HG02610 (cell line): ENCODE results near the gene FADS6.

ENCODE experiments used
- ATAC-seq: cut with Tn5 transposase; IDR thresholded peaks from one replicate; pipeline ENCODE4 v1.9.1; 2021; ENCODE audit warnings: mild to moderate bottlenecking, moderate library complexity; ENCODE audit not compliant: unreplicated experiment

FADS6 gene

GRCh38 chr17:74855323-74855722 is 38.1 kb downstream of the FADS6 start:
- ATAC-seq, result no peak

DNA sequence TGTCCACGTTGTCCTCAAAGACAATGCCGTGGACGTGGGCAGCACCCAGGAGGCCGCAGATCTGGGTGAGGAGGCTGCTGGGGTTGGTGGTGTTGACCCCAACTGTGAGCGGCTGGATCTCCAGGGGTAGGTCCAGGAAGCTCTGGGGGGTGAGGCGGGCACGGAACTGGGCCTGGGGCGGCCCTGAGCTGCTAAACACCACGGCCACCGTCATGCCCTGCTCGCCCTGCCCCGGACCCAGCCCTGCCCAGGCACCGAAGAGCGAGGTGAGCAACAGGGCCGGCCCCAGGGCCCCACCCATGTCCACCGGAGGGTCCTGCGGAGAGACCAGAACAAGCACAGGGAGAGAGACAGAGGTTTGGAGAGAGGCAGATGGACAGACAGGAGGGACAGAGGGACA is 38.6 kb downstream of the FADS6 start:
- ATAC-seq, result no peak

DNA sequence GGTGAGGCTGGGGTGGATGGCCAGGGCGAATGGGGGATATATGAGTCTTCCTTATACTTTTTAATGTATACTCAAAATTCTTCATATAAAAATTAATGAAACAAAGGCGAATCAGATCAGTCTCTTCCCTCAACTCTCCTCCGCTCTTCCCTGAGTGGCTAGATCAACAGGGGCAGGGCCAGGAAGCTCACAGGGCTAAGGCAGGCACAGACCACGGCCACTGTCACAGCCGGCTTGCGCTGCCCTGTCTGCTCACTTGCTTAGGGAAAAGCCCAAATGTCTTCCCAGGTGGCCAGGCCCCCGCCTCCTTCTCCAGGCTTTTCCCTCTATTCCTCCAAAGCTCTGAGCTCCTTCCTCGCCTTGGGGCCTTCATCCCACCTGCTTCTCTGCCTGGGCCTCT is 39.8 kb downstream of the FADS6 start:
- ATAC-seq, result no peak

DNA sequence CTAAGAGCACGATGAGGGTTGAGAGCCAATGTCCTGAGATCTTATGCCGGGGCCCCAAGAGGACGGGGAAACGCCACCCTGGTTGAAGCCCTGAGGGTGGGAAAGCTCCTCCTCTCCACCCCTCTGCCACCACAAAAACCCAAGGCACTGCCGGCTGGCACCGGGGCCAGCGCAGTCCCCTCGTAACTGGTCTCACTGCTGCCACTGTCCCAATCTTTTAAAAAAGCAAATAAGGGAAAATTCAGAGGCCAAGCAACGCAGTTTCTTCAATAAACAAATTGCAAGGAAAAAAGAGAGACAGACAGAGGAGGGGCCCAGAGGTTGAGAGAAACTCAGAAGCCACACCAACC is 40.4 kb downstream of the FADS6 start:
- no peak for ATAC-seq

DNA sequence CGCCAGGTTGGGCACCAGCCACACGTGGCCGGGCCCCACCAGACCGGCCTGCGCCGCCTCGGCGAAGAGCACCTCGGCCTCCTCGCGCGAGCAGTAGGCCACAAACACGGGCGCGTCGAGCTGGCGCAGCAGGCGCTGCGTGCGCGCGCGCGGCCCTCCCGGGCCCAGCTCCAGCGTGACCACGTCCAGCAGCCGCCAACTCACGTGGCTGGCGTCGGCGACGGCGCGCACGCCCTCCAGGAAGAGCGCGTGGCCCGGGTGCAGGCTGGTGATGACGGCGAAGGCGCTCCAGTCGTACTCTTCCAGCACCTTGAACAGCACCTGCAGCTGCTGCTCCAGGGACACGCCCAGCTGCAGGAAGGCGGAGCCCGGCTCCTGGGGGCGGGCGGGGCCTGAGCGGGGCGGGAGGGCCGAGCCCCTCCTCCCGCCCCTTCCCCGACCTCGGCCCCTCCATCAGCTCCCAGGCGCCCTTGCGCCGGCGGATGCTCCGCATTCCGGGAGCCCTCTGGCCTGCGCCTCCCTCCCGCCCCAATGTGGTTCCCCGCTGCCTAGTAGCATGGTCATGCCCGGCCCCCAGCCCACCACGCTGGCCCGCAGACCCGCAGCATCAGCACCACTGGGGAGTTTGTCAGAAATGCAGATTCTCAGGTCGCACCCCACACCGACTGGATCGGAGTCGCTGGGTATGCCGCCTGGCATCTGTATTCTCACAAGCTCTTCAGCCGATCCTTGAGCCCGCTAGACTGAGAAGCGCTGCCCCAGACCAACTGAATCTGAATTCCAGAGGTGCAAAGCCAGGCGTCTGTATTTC is 41.0 kb downstream of the FADS6 start:
- ATAC-seq, result no peak

DNA sequence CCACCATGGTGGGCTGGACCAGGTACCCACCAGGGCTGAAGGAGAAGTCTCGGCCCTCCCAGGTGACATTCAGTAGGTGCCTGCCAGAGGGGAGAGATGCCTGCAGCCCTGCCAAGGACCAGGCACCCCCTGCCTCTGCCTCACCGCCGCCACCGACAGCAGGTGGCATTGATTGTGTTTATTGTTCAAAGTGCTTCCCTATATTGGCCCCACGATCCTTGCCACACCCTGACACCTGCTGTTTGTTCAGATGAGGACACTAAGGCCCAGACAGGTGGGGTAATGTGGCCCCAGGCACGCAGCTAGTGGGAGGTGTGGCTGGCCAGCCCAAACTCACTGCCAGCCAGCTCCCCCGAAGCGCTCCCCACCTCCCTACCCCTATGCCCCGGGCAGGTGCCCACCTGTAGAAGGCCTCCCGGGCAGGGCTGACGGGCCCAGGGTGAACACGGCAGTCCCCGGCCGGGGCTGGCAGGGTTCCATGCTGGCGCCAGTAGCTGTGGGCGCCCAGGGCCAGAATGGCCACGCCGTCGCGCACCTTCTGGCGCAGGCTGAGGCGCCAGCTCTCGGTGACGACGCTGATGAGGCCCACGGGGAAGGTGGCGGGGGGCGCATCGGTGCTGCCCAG is 41.7 kb downstream of the FADS6 start:
- no peak for ATAC-seq

GRCh38 chr17:74850914-74851313 is 42.5 kb downstream of the FADS6 start:
- ATAC-seq, result no peak

DNA sequence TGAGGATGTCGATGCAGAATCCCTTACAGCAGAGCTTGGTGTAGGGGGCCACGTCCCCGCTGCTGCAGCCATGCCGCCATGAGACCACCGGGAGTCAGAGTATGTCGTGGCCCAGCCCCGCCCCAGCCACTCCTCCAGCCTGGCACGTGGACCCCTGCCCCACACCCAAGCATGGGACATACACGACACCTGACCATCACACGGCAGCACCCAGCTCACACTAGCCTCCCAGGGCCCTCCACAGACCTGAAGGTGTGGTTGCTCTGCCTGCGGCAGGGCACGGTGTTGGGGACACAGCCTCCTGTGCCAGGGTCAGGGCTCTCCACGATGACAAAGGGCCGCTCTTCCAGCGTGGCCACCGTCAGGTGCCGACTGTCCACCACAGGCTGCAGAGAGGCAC is 43.1 kb downstream of the FADS6 start:
- no peak for ATAC-seq

- no peak for ATAC-seq
Observed at GRCh38 chr17:74848656-74849399, 44.6 kb downstream of the FADS6 start.

DNA sequence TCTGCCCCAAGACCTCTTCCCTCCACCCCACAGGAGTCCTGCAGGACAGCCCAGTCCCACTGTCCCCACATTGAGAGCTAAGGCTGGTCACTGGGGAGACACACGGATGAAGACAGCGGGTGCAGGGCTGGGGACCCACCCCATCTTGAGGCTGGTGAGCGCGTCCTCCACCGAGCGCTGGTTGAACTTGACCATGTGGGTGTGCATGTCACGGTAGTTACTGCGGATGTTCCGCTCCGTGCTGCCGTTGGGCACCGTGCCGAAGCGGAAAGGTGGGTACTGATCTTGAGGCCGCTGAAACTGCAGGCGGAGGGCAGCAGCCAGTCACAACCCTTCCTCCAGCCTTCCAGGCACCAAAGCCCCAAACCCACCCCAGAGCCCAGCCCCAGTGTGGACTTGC is 46.8 kb downstream of the FADS6 start:
- no peak for ATAC-seq

DNA sequence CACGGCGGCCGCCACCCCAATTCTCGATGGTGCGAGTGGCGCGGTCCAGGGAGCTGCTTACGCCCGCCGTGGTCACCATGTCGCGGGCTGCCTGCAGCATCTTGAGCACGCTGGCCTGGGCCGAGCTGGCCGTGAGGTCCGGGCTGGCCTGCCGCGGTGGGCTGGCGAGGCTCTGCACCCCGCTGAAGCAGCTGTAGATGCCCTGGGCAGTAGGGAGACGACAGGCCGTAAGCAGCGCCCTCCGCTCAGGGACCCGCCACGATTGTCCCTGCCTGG is 50.1 kb downstream of the FADS6 start:
- ATAC-seq, result no peak

- ATAC-seq, result no peak
Observed at GRCh38 chr17:74842599-74843351, 50.7 kb downstream of the FADS6 start.

DNA sequence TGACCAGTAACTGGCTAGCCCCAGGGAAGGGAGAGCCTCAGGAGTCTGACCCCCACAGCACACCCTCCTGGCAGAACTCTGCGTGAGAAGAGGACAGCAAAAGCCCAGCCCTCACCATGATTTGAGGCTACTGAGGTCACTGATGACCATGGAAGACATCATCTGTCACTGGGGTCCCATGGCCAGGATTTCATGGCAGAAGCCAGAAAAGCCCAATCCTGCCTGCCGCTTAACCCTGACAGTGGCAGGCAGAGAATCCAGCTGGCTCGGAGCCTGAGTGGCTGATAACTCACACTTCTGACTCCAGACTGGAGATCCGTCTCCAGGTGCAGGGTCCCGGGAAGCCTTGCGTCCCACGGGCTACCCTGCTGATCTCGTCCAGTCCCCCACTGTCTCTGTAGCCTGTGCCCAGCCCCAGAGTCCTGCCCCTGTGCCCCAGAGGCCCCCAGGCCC is 51.3 kb downstream of the FADS6 start:
- ATAC-seq, result no peak

GRCh38 chr17:74840989-74841666 is 52.3 kb downstream of the FADS6 start:
- no peak for ATAC-seq

- ATAC-seq, result no peak
Observed at GRCh38 chr17:74839990-74840852, 53.2 kb downstream of the FADS6 start.

GRCh38 chr17:74838274-74838673 is 55.2 kb downstream of the FADS6 start:
- ATAC-seq, result no peak

GRCh38 chr17:74836691-74837467 is 56.6 kb downstream of the FADS6 start:
- ATAC-seq, result no peak

DNA sequence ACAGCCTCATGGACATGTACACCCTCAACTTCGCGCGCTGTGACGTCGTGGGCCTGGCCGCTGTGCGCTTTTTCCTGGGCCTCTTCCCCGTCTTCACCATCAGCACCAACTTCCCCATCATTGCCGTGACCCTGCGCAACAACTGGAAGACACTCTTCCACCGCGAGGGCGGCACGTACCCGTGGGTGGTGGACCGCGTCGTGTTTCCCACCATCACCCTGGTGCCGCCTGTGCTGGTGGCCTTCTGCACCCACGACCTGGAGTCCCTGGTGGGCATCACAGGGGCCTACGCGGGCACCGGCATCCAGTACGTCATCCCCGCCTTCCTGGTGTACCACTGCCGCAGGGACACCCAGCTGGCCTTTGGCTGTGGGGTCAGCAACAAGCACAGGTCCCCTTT is 57.2 kb downstream of the FADS6 start:
- ATAC-seq, result no peak
